ENCODE data around the gene LSM12.
"Not testable (repeated sequence)": the region's sequence is repeated elsewhere in the genome, so short reads cannot be mapped to it uniquely, and the experiment has no call there.

Gene LSM12

GRCh38 chr17:44010966-44011647, 55.4 kb downstream of the LSM12 start:
- no peak for DNase-seq (ENCODE audit: insufficient read length, low spot score)
- FAIRE-seq, result no peak

DNA sequence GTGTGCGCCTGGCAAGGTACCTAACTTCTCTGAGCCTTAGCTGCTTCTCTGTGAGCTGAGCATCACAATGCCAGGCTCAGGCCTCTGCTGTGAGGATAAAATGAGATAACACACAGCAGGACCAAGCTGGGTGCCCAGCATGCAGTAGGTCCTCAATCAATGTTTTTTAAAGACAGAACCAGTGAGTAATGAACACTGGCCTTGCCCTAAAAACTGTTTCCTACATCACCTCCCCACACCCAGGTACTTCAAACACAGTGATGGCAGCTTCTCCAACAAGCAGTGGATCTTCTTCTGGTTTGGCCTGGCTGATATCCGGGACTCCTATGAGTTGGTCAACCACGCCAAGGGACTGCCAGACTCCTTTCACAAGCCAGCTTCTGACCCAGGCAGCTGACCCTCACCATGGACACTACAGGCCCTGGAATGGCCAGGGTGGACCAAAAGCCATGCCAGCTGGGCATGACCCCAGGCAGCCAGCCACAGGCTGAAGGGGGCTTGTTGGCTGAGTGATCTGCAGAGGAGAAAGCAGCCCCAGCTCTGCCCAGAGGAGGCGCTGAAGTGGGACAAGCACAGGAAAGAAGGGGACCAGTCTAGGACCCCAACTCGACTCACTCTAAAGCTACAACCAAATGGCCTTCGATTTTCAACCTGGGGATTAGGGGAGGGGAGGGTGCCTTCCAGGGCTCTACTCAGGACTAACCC, 58.1 kb downstream of the LSM12 start:
- FAIRE-seq, result peak; percentile 88

GRCh38 chr17:44007346-44008204, 58.9 kb downstream of the LSM12 start:
- DNase-seq (ENCODE audit: insufficient read length, low spot score) (peak; percentile 44), FAIRE-seq (no peak)

More for the DNA sequence above, 58.1 kb downstream of the LSM12 start:
- DNase-seq (ENCODE audit: insufficient read length, low spot score), result no peak

DNA sequence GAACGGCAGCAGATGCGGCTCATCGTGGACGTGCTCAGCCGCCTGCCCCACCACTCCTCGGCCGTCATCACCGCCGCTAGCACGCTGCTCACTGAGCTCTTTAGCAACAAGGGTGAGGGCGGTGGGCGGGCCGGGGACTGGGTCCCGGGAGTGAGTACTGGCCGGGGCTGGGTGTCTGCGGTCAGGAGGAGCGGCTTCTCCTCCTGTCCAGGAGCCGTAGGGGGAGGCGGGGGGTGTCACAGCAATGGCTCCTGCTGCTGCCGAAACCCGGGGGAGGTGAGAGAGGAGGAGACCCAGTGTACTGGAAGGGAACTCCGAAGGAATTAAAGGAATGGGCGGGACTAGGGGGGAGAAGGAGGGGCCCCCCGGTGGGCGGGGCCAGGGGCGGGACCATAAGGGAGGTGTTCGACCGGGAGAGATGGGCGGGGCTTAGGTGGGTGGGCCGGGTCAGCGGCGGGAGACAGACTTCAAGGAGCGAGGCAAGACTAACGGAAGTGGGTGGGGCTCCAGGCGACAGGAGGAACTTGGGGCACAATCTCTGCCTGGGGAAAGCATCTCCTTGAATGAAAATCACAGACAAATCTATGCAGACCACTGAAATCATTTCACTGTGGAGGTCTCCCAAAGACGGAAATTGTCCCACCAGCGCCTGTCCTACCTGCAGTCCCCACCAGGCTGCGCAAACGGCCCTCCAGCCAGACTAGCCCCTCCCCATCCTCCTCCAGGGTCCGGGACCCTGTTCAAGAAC, 59.7 kb downstream of the LSM12 start:
- peak; percentile 97 for FAIRE-seq
- peak; percentile 98 for DNase-seq (ENCODE audit: insufficient read length, low spot score)

DNA sequence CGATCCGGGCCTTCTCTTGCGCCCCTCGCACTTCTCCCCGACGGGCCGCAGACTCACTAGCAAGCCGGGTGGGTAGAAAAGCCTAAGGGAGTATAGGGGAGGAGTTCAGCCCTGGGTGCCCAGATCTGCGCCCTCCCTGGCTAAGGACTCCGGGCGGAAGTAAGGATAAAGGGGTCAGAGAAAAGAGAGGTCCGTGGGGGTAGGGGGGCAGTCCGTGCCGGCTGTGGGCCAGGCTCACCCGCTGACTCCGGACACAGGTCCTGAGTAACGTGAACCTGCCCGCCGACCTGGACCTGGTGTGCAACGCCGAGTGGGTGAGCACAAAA, 60.2 kb downstream of the LSM12 start:
- DNase-seq (ENCODE audit: insufficient read length, low spot score), result no peak
- FAIRE-seq, result no peak

DNA sequence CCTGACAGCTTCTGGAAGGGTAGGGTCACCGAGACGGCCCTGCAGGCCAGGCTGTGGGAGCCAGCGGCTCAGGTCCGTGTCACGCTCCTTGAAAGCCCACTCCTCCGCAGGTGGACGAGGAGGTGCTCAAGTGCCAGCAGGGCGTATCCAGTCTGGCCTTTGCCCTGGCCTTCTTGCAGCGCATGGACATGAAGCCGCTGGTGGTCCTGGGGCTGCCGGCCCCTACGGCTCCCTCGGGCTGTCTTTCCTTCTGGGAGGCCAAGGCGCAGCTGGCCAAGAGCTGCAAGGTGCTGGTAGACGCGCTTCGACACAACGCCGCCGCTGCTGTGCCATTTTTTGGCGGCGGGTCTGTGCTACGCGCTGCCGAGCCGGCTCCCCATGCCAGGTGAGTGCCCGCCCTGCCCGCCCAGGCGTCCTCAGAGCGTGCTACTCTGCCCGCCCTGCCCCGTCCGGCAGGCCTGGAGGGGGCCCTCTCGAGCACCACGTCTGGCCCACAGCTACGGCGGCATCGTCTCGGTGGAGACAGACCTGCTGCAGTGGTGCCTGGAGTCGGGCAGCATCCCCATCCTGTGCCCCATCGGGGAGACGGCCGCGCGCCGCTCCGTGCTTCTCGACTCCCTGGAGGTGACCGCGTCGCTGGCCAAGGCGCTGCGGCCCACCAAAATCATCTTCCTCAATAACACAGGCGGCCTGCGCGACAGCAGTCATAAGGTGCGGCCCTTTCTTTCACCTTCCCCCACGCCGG, 60.8 kb downstream of the LSM12 start:
- no peak for DNase-seq (ENCODE audit: insufficient read length, low spot score)
- FAIRE-seq, result no peak

DNA sequence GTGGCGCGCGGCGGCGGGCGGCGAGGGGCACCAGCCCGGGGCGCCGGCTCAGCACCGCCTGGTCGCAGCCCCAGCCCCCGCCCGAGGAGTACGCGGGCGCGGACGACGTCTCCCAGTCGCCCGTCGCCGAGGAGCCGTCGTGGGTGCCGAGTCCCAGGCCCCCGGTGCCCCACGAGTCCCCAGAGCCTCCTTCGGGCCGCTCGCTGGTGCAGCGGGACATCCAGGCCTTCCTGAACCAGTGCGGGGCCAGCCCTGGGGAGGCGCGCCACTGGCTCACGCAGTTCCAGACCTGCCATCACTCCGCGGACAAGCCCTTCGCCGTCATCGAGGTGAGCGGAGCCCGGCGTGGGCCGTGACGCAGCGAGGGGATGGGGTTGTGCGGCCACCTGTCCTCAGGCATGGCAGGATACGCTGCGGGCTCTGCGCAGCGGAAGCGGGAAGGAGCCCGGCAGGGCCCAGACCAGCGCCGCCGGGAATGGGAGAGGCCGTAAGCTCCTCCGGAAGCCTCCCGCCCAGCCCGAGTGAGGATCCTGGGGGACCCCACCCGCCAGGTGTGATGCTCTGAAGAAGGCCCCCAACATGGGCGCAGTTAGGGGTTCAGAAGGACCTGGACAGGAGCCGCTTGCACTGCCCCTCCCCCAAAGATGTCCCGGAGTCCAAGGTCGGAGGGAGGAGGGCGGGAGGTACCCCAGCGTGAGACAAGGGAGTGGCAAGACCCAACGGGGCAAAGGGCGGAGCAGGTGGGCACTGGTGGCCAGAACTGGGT, 61.5 kb downstream of the LSM12 start:
- DNase-seq (ENCODE audit: insufficient read length, low spot score) (no peak), FAIRE-seq (no peak)

DNA sequence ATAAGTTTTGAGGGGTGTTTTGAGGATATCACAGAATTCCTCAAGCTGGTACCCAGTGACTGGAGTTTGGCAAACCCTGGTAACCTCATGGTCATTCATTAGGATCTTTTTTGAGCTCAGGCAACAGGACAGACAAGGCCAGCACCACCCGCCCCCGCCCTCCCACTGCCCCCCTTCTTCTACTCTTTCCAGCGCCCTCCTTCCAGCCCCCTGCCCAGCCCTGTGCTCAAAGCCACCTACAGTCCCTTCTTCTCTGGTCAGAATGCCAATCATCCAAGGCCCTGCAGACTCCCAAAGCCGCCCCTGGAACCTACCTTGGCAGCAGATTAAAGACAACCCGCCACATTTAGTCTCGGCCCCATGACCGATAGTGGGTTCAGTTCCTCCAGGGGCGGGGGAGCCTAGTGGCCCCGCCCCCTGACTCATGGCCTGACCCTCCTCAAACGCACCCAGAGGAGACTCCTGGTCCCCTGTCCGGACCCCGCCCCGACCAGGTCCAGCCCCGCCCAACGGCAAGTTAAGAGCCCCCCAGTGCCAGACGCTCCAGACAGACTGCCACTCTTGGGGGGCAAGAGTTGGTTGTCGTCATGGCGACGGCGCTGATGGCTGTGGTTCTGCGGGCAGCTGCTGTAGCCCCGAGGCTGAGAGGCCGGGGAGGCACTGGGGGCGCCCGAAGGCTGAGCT, 62.3 kb downstream of the LSM12 start, which contains the start of gene NAGS:
TSS of gene NAGS (plus strand) at position 546 of the 684 bp plus-strand sequence. CDS start at position 588, 42 bp downstream.
- no peak for DNase-seq (ENCODE audit: insufficient read length, low spot score)

GRCh38 chr17:44002141-44002848, 64.2 kb downstream of the LSM12 start:
- FAIRE-seq (peak; percentile 90), DNase-seq (ENCODE audit: insufficient read length, low spot score) (no peak)

More for the DNA sequence above, 62.3 kb downstream of the LSM12 start, which contains the start of gene NAGS:
- no peak for FAIRE-seq

DNA sequence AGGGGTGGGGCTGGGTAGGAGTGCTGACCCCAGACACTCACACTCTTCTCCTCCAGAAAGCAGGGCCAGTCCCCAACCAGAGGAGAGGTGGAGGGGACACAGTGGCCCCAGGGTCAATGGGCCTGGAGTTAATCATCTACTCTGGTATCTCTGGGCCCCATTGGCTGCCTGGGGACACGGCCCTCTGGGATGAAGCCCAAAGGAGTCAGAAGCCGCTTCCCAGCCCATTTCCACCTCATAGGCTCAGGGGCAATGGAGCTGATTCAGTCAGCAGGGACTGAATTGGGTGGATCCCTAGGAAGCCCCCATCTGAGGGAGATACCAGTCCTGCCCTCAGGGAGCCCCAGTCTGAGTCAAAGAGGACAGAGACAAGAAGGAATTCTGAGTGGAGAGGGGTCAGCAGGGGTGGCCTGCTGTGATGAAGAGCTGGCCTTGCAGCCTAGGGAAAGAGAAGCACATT, 65.0 kb downstream of the LSM12 start:
- DNase-seq (ENCODE audit: insufficient read length, low spot score), result no peak

GRCh38 chr17:44000871-44001460, 65.5 kb downstream of the LSM12 start:
- DNase-seq (ENCODE audit: insufficient read length, low spot score), result no peak
- peak; percentile 52 for FAIRE-seq

More for the DNA sequence above, 65.0 kb downstream of the LSM12 start:
- no peak for FAIRE-seq

DNA sequence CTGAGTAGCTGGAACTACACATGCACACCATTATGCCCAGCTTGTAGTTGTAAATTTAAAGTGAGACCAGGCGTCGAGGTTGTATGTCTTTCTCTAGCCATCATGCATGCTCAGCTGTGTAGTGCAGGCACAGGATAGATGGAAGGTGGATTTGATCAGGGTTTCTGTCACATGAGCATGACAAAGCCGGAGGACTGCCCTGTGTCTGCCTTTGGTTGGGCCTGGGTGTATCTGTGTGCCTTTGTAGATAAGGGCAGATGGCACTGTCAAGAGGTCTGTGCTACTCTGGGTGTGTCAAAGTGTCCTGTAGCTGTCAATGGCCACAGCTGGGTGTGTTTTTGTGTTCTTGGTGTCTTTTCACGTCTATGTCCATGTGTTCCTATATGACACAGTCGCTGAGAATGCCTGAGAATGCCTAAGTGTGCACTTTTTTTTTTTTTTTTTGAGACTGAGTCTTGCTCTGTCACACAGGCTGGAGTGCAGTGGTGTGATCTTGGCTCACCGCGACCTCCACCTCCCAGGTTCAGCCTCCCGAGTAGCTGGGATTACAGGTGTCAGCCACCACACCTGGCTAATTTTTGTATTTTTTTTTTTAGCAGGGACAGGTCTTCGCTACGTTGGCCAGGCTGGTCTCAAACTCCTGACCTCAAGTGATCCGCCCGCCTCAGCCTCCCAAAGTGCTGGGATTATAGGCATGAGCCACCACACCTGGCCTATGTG, 66.2 kb downstream of the LSM12 start:
- peak; percentile 76 for FAIRE-seq
- DNase-seq (ENCODE audit: insufficient read length, low spot score), result no peak

DNA sequence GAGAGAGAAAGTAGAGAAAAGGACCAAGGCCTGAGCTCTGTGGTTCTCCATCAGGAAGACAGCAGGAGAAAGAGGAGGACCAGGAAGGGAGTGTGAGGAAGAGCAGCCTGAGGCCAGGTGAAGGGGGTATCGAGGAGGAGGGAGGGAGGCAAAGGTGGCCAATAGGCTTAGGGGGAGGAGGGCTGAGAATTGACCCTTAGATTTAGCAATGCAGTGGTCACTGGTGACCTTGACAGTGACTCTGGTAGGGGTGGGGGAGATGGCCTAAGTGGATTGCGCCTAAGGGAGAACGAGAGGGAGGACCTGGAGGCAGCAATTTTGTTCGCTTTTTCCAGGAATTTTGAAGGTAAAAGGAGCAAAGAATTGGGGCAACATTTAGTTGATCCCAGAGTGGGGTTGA, 67.4 kb downstream of the LSM12 start:
- peak; percentile 60 for FAIRE-seq
- DNase-seq (ENCODE audit: insufficient read length, low spot score), result no peak

GRCh38 chr17:43998552-43998951, 67.9 kb downstream of the LSM12 start:
- FAIRE-seq, result peak; percentile 80
- DNase-seq (ENCODE audit: insufficient read length, low spot score), result no peak

DNA sequence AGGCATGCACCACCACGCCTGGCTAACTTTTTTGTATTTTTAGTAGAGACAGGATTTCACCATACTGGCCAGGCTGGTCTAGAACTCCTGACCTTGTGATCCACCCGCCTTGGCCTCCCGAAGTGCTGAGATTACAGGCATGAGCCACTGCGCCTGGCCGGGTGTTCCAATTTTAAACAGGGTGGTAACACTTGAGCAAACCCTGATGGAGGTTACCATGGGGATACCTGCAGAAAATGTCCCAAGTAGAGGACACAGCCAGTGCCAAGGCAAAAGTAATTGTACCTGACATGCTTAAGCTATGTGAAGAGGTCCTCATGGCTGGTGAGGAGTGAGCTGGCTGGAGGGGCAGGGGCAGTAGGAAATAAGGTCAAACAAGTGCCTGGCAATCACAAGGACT, 69.3 kb downstream of the LSM12 start:
- FAIRE-seq; DNase-seq (ENCODE audit: insufficient read length, low spot score): not testable (repeated sequence)

GRCh38 chr17:43995150-43995471, 71.4 kb downstream of the LSM12 start:
- FAIRE-seq (no peak), DNase-seq (ENCODE audit: insufficient read length, low spot score) (no peak)

Data from HTR-8/SVneo (cell line).